HEK293 (cell line): ENCODE measurements around the gene UBE2Q1.

ENCODE experiments used
- CTCF ChIA-PET: fragments of 350-600 bp; formaldehyde crosslinking; extraction: SDS; loops from one replicate; lab custom pipeline; 2021; ENCODE audit warnings: antibody characterized with exemption; lab: Yijun Ruan, JAX
- POLR2A ChIA-PET: fragments of 300-600 bp; formaldehyde crosslinking; extraction: SDS; loops from one replicate; lab custom pipeline; 2020; ENCODE audit warnings: antibody characterized with exemption, inconsistent platforms; lab: Yijun Ruan, JAX
- H3K27ac ChIP-seq: fragments of 200-500 bp; sonication (Bioruptor generic); 2 replicates; pipeline ENCODE4 v1.5.1; 2014; ENCODE audit warnings: low read depth, low read length, control low read depth, inconsistent platforms; ENCODE audit errors: extremely low read depth
- H3K36me3 ChIP-seq, 2 experiments: fragments of 200-500 bp in 1 of 2; sonication (Bioruptor generic) in 1 of 2; 1 replicate in 1 of 2; 2 replicates in 1 of 2; pipeline ENCODE4 v1.5.1; 2014 to 2017; ENCODE audit warnings: inconsistent platforms in 2 of 2, low read length in 2 of 2; ENCODE audit not compliant: control insufficient read depth in 2 of 2, insufficient read depth in 1 of 2
- H3K4me1 ChIP-seq: fragments of 200-500 bp; sonication (Bioruptor generic); 2 replicates; pipeline ENCODE4 v1.5.1; 2014; ENCODE audit warnings: mild to moderate bottlenecking, low read length, inconsistent platforms; ENCODE audit not compliant: control insufficient read depth, insufficient read depth
- H3K4me3 ChIP-seq: 2 replicates; pipeline ENCODE4 v1.5.1; 2011; ENCODE audit warnings: low read depth, mild to moderate bottlenecking, control low read depth, low read length, moderate library complexity
- H3K9me3 ChIP-seq: fragments of 200-500 bp; sonication (Bioruptor generic); 2 replicates; pipeline ENCODE4 v1.5.1; 2014; ENCODE audit warnings: low read depth, low read length, inconsistent platforms; ENCODE audit not compliant: control insufficient read depth, insufficient read depth
- BCL11A ChIP-seq: fragments of 450-650 bp; formaldehyde crosslinking; IDR thresholded peaks from 2 replicates; pipeline ENCODE4 v1.5.1; 2016; ENCODE audit warnings: low read depth, missing biosample characterization, missing genetic modification characterization
- KLF8 ChIP-seq: fragments of 450-650 bp; formaldehyde crosslinking; IDR thresholded peaks from 2 replicates; pipeline ENCODE4 v1.5.1; 2016; ENCODE audit warnings: missing biosample characterization, missing genetic modification characterization
- PRDM1 ChIP-seq: fragments of 450-650 bp; formaldehyde crosslinking; IDR thresholded peaks from 2 replicates; pipeline ENCODE4; 2016; ENCODE audit warnings: missing biosample characterization, missing genetic modification characterization
- RBAK ChIP-seq: fragments of 450-650 bp; formaldehyde crosslinking; IDR thresholded peaks from 2 replicates; pipeline ENCODE4 v1.5.1; 2016; ENCODE audit warnings: missing biosample characterization, missing genetic modification characterization
- SCRT2 ChIP-seq: fragments of 450-650 bp; formaldehyde crosslinking; IDR thresholded peaks from 2 replicates; pipeline ENCODE4 v1.5.1; 2016; ENCODE audit warnings: missing biosample characterization, missing genetic modification characterization
- SP7 ChIP-seq: fragments of 450-650 bp; formaldehyde crosslinking; IDR thresholded peaks from 2 replicates; pipeline ENCODE4 v1.5.1; 2016; ENCODE audit warnings: missing biosample characterization, missing genetic modification characterization
- ZNF133 ChIP-seq: fragments of 450-650 bp; formaldehyde crosslinking; IDR thresholded peaks from 2 replicates; pipeline ENCODE4 v1.5.1; 2016; ENCODE audit warnings: missing biosample characterization, missing genetic modification characterization
- ZNF16 ChIP-seq: fragments of 450-650 bp; formaldehyde crosslinking; IDR thresholded peaks from 2 replicates; pipeline ENCODE4 v1.5.1; 2016; ENCODE audit warnings: low read depth, missing biosample characterization, missing genetic modification characterization
- ZNF214 ChIP-seq: fragments of 450-650 bp; formaldehyde crosslinking; IDR thresholded peaks from 2 replicates; pipeline ENCODE4 v1.5.1; 2017; ENCODE audit warnings: missing biosample characterization, mild to moderate bottlenecking, missing genetic modification characterization, borderline replicate concordance
- ZNF248 ChIP-seq: fragments of 450-650 bp; formaldehyde crosslinking; IDR thresholded peaks from 2 replicates; pipeline ENCODE4 v1.5.1; 2017; ENCODE audit warnings: missing biosample characterization, missing genetic modification characterization
- ZNF274 ChIP-seq, 2 experiments: fragments of 200-500 bp in 1 of 2; fragments of 450-650 bp in 1 of 2; sonication (Bioruptor generic) in 1 of 2; formaldehyde crosslinking in 1 of 2; IDR thresholded peaks; 2 replicates each; pipeline versions ENCODE4 v1.5.1 to v1.6.1; 2014 to 2016; ENCODE audit warnings: borderline replicate concordance in 1 of 2, inconsistent platforms in 1 of 2, low read length in 1 of 2, missing biosample characterization in 1 of 2, missing genetic modification characterization in 1 of 2
- ZNF335 ChIP-seq: fragments of 450-650 bp; formaldehyde crosslinking; conservative IDR thresholded peaks from 2 replicates; pipeline ENCODE4 v1.5.1; 2016; ENCODE audit warnings: missing biosample characterization, missing genetic modification characterization
- ZNF37A ChIP-seq: fragments of 450-650 bp; IDR thresholded peaks from 2 replicates; pipeline ENCODE4 v1.5.1; 2018; ENCODE audit warnings: missing biosample characterization, missing genetic modification characterization
- ZNF416 ChIP-seq: fragments of 450-650 bp; formaldehyde crosslinking; IDR thresholded peaks from 2 replicates; pipeline ENCODE4 v1.5.1; 2016; ENCODE audit warnings: missing biosample characterization, missing genetic modification characterization
- ZNF433 ChIP-seq: fragments of 450-650 bp; formaldehyde crosslinking; IDR thresholded peaks from 2 replicates; pipeline ENCODE4 v1.5.1; 2016; ENCODE audit warnings: missing biosample characterization, missing genetic modification characterization, low read depth
- ZNF514 ChIP-seq: fragments of 450-650 bp; formaldehyde crosslinking; IDR thresholded peaks from 2 replicates; pipeline ENCODE4 v1.5.1; 2016; ENCODE audit warnings: missing biosample characterization, missing genetic modification characterization
- ZNF558 ChIP-seq: fragments of 450-650 bp; formaldehyde crosslinking; IDR thresholded peaks from 2 replicates; pipeline ENCODE4 v1.5.1; 2016; ENCODE audit warnings: missing biosample characterization, missing genetic modification characterization
- ZNF596 ChIP-seq: fragments of 450-650 bp; IDR thresholded peaks from 2 replicates; pipeline ENCODE4 v1.5.0; 2018; ENCODE audit warnings: missing biosample characterization, mild to moderate bottlenecking, missing genetic modification characterization, moderate library complexity
- ZNF623 ChIP-seq: fragments of 450-650 bp; formaldehyde crosslinking; IDR thresholded peaks from 2 replicates; pipeline ENCODE4 v1.5.1; 2016; ENCODE audit warnings: missing biosample characterization, missing genetic modification characterization
- ZNF677 ChIP-seq: fragments of 450-650 bp; IDR thresholded peaks from 2 replicates; pipeline ENCODE4 v1.5.0; 2018; ENCODE audit warnings: missing biosample characterization, mild to moderate bottlenecking, missing genetic modification characterization, moderate library complexity
- ZNF701 ChIP-seq: fragments of 450-650 bp; formaldehyde crosslinking; IDR thresholded peaks from 2 replicates; pipeline ENCODE4 v1.5.1; 2016; ENCODE audit warnings: missing biosample characterization, missing genetic modification characterization
- ZNF785 ChIP-seq: fragments of 450-650 bp; formaldehyde crosslinking; IDR thresholded peaks from 2 replicates; pipeline ENCODE4 v1.5.1; 2016; ENCODE audit warnings: missing biosample characterization, missing genetic modification characterization
- ZSCAN16 ChIP-seq: fragments of 450-650 bp; formaldehyde crosslinking; IDR thresholded peaks from 2 replicates; pipeline ENCODE4 v1.5.1; 2016; ENCODE audit warnings: missing biosample characterization, missing genetic modification characterization
- ZXDB ChIP-seq: fragments of 450-650 bp; formaldehyde crosslinking; IDR thresholded peaks from 2 replicates; pipeline ENCODE4 v1.5.1; 2016; ENCODE audit warnings: missing biosample characterization, missing genetic modification characterization
- TF ChIP-seq, protein P1 (sequence below): fragments of 450-650 bp; formaldehyde crosslinking; IDR thresholded peaks from 2 replicates; pipeline ENCODE4 v1.5.1; 2017; ENCODE audit warnings: missing biosample characterization, missing genetic modification characterization
- TF ChIP-seq, protein P2 (sequence below): fragments of 450-650 bp; formaldehyde crosslinking; IDR thresholded peaks from 2 replicates; pipeline ENCODE4 v1.5.1; 2016; ENCODE audit warnings: missing biosample characterization, missing genetic modification characterization
- TF ChIP-seq, protein P3 (sequence below): IDR thresholded peaks from 2 replicates; pipeline ENCODE4 v1.6.1; 2011; ENCODE audit warnings: mild to moderate bottlenecking, low read depth, low read length, borderline replicate concordance
- TF ChIP-seq, protein P4 (sequence below): fragments of 450-650 bp; formaldehyde crosslinking; IDR thresholded peaks from 2 replicates; pipeline ENCODE4 v1.5.1; 2016; ENCODE audit warnings: missing biosample characterization, missing genetic modification characterization

Gene UBE2Q1

DNA sequence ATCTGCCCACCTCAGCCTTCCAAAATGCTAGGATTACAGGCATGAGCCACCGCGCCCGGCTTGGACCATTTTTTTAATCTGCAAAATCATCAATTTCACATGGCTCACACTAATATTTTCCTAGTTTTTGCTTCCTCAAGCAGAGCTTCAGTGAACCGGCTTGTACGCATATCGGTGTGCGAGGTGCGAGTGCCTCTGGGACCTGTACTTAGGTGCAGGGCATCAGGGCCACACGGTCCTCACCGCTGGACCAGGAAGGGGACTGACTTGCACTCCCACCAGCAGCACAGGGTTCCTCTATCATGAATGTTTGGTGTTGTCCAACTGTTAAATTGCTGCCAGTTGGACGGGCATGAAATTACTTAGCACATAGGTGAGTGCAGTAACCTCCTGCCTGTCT is 40.8 kb downstream of the UBE2Q1 start:
- Histone ChIP-seq H3K9me3 (no peaks in the 10 kb centered on the region), H3K27ac (no peak overlapping the region), H3K4me3 (no peak overlapping the region), H3K36me3 (no peaks in the 10 kb centered on the region), H3K4me1 (no peaks in the 10 kb centered on the region)
- CTCF ChIA-PET: interaction anchor here (0.9 to 1.1 kb wide), 2 partner anchors 13 to 29 kb away, joined by 4 to 6 read pairs; no protein-coding TSS in a partner anchor
- POLR2A ChIA-PET: no interaction called here
- TF ChIP-seq RBAK (no peak), ZNF37A (no peak), ZNF623 (tag by site-specific recombination) (no peak), ZNF558 (tag by site-specific recombination) (no peak), ZSCAN16 (tag by site-specific recombination) (no peak), KLF8 (tag by site-specific recombination) (no peak), ZNF416 (no peak), ZXDB (no peak), ZNF677 (tag by site-specific recombination) (no peak), ZNF785 (tag by site-specific recombination) (no peak)
- TF ChIP-seq, protein P1, sequence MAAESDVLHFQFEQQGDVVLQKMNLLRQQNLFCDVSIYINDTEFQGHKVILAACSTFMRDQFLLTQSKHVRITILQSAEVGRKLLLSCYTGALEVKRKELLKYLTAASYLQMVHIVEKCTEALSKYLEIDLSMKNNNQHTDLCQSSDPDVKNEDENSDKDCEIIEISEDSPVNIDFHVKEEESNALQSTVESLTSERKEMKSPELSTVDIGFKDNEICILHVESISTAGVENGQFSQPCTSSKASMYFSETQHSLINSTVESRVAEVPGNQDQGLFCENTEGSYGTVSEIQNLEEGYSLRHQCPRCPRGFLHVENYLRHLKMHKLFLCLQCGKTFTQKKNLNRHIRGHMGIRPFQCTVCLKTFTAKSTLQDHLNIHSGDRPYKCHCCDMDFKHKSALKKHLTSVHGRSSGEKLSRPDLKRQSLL (tag by site-specific recombination): no peak
- TF ChIP-seq, protein P2, sequence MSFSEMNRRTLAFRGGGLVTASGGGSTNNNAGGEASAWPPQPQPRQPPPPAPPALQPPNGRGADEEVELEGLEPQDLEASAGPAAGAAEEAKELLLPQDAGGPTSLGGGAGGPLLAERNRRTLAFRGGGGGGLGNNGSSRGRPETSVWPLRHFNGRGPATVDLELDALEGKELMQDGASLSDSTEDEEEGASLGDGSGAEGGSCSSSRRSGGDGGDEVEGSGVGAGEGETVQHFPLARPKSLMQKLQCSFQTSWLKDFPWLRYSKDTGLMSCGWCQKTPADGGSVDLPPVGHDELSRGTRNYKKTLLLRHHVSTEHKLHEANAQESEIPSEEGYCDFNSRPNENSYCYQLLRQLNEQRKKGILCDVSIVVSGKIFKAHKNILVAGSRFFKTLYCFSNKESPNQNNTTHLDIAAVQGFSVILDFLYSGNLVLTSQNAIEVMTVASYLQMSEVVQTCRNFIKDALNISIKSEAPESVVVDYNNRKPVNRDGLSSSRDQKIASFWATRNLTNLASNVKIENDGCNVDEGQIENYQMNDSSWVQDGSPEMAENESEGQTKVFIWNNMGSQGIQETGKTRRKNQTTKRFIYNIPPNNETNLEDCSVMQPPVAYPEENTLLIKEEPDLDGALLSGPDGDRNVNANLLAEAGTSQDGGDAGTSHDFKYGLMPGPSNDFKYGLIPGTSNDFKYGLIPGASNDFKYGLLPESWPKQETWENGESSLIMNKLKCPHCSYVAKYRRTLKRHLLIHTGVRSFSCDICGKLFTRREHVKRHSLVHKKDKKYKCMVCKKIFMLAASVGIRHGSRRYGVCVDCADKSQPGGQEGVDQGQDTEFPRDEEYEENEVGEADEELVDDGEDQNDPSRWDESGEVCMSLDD (tag by site-specific recombination): no peak

DNA sequence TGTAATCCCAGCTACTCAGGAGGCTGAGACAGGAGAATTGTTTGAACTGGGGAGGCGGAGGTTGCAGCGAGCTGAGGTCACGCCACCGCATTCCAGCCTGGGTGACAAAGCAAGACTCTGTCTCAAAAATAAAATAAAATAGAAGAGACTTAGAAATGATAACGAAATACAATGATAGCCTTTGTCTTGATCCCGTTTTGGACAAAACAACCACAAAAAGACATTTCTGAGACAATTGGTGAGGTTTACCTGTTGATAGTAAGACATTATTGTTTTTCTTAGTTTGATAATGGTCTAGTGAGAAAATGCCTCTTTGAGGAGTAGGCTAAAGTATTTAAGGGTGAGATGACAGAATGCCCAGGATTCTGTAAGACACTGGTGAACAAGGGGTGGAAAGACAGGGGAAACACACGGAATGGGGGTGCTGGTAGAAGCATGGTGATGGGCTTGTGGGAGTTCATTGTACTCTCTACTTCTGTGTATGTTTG is 44.4 kb downstream of the UBE2Q1 start:
- no peak overlapping the region for H3K27ac ChIP-seq
- H3K4me3 ChIP-seq: no peak overlapping the region
- CTCF ChIA-PET: interaction anchor here (0.6 to 0.9 kb wide), 2 partner anchors 21 to 575 kb away, joined by 3 to 4 read pairs; no protein-coding TSS in a partner anchor
- no peaks in the 10 kb centered on the region for H3K36me3 ChIP-seq
- TF ChIP-seq ZNF248 (tag by site-specific recombination) (no peak), SCRT2 (tag by site-specific recombination) (peak; percentile 51; the same call in 1 of the 2 replicates), ZNF16 (tag by site-specific recombination) (no peak)
- TF ChIP-seq, all 188 proteins: peak for 1
- POLR2A ChIA-PET: no interaction called here
- Histone ChIP-seq H3K9me3 (no peaks in the 10 kb centered on the region), H3K4me1 (no peaks in the 10 kb centered on the region)

DNA sequence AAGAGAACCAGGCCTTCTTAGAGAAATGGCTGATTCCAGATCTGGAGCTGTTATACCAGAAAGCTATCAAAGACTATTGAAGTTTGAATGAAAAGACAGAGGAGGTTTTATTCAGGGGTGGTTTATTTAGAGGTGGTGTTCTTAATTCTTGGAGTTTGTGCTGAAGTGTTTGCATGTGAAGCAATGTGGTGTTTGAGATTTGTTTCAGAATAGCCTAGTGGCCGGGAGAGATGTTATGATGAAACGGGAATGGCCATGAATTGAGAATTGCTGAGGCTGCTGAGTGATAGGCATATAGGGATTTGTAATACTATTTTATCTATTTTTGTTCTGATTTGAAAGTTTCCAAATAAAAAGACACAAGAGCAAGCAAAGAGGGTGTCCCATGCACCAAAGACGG is 45.7 kb downstream of the UBE2Q1 start:
- Histone ChIP-seq H3K36me3 (no peaks in the 10 kb centered on the region), H3K9me3 (no peaks in the 10 kb centered on the region), H3K27ac (no peak overlapping the region), H3K4me1 (no peaks in the 10 kb centered on the region), H3K4me3 (no peak overlapping the region)
- ChIA-PET CTCF (interaction anchor here (0.6 to 0.7 kb wide), 2 partner anchors 32 to 207 kb away, joined by 3 to 4 read pairs; no protein-coding TSS in a partner anchor), POLR2A (no interaction called here)
- TF ChIP-seq ZNF701 (tag by site-specific recombination) (no peak), ZNF433 (tag by site-specific recombination) (no peak), ZXDB (no peak), ZNF335 (tag by site-specific recombination) (no peak), ZNF514 (no peak), SP7 (tag by site-specific recombination) (no peak), ZNF133 (tag by site-specific recombination) (no peak), ZNF214 (tag by site-specific recombination) (no peak), ZNF596 (tag by site-specific recombination) (no peak), BCL11A (no peak), ZNF274 (IDR thresholded peaks at IDR 0.05; ENCODE audit: low read length) (no peak), ZNF274 (tag by site-specific recombination; IDR thresholded peaks at IDR 0.05; ENCODE audit: borderline replicate concordance) (no peak), PRDM1 (tag by site-specific recombination) (no peak)
- TF ChIP-seq, protein P3, sequence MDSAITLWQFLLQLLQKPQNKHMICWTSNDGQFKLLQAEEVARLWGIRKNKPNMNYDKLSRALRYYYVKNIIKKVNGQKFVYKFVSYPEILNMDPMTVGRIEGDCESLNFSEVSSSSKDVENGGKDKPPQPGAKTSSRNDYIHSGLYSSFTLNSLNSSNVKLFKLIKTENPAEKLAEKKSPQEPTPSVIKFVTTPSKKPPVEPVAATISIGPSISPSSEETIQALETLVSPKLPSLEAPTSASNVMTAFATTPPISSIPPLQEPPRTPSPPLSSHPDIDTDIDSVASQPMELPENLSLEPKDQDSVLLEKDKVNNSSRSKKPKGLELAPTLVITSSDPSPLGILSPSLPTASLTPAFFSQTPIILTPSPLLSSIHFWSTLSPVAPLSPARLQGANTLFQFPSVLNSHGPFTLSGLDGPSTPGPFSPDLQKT: no peak
- TF ChIP-seq, protein P4, sequence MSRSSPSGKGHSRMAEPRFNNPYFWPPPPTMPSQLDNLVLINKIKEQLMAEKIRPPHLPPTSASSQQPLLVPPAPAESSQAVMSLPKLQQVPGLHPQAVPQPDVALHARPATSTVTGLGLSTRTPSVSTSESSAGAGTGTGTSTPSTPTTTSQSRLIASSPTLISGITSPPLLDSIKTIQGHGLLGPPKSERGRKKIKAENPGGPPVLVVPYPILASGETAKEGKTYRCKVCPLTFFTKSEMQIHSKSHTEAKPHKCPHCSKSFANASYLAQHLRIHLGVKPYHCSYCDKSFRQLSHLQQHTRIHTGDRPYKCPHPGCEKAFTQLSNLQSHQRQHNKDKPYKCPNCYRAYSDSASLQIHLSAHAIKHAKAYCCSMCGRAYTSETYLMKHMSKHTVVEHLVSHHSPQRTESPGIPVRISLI (tag by site-specific recombination): no peak
